Stimulated activated naive CD8-positive, alpha-beta T cell treated with anti-CD3 and anti-CD28 coated beads, Interleukin-15, Interleukin-2, amounts not matched to agents 100 U/mL and 50 U/mL, for 24 hours (primary cell): ENCODE measurements around the gene SMYD5.

ENCODE experiments used
- ATAC-seq: fragments of 150-1000 bp; cut with Tn5 transposase; one replicate; pipeline ENCODE4 v1.10.0; 2021
- DNase-seq: peaks from one replicate; pipeline ENCODE4 v3.0.0; 2021

Gene SMYD5

DNA sequence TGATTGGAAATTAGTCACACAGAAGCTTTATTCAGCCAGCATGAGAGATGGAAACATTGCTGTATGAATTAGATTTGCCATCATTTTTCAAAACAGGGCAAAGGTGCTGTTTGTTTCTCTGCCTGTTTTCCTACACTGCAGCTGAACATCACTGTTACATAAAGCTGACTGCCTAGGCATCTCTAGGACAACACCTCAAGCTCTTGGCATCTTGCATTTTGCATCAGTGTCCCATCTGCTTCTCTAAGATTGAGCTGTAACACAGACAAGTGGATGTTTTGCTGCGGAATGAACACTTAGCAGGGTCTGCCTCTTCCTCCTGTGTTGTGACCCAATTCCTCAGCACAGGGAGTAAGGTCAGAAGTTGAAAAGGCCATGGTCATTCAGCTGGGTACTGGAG lies 24.9 kb downstream of the SMYD5 start:
- ATAC-seq (no peak), DNase-seq (no peak)

DNA sequence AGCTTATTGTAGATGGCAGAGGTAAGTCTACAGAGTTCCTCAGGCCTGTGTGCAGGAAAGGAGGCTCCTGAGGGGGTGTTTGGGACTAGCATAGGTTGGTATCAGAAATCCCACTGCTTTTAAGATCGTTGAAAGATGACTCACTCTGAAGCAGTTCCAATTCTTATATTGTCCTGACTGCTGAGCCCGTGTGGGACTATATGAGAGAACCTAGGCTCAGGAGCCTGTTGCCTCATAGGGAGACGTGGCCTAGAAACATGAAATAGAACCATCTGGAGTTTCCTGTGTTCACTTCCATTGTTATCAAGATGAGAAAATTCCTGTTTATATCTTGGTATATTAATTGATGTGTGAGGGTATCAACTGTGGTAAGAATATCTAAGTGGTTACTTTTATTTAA lies 25.7 kb downstream of the SMYD5 start:
- ATAC-seq, result no peak
- DNase-seq, result no peak

GRCh38 chr2:73243884-73244570 lies 30.0 kb downstream of the SMYD5 start:
- DNase-seq, result no peak

GRCh38 chr2:73244580-73244979 lies 30.5 kb downstream of the SMYD5 start:
- no peak for ATAC-seq
- no peak for DNase-seq

More at GRCh38 chr2:73243884-73244570, 30.0 kb downstream of the SMYD5 start:
- no peak for ATAC-seq

DNA sequence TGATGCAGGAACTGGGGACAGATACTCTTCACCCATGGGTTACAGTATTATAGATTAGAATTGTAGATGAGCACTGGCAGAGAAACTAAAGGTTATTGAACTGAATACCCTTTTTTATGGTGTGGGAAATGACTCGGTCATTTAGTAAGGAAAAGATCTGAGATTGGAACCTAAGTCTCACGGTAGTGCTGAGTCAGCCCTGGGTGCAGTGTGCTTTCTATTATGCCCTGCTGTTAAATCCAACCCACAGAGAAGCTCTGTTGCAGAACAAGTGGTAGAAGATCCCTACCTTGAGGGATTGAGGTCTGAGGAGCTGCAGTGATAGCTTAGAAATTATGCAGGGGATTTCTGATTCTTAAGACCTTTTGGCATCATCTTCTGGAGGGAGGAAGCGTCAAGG lies 32.8 kb downstream of the SMYD5 start:
- no peak for ATAC-seq

GRCh38 chr2:73249636-73250035 lies 35.6 kb downstream of the SMYD5 start:
- DNase-seq (no peak), ATAC-seq (no peak)

More for the DNA sequence above, 32.8 kb downstream of the SMYD5 start:
- no peak for DNase-seq

DNA sequence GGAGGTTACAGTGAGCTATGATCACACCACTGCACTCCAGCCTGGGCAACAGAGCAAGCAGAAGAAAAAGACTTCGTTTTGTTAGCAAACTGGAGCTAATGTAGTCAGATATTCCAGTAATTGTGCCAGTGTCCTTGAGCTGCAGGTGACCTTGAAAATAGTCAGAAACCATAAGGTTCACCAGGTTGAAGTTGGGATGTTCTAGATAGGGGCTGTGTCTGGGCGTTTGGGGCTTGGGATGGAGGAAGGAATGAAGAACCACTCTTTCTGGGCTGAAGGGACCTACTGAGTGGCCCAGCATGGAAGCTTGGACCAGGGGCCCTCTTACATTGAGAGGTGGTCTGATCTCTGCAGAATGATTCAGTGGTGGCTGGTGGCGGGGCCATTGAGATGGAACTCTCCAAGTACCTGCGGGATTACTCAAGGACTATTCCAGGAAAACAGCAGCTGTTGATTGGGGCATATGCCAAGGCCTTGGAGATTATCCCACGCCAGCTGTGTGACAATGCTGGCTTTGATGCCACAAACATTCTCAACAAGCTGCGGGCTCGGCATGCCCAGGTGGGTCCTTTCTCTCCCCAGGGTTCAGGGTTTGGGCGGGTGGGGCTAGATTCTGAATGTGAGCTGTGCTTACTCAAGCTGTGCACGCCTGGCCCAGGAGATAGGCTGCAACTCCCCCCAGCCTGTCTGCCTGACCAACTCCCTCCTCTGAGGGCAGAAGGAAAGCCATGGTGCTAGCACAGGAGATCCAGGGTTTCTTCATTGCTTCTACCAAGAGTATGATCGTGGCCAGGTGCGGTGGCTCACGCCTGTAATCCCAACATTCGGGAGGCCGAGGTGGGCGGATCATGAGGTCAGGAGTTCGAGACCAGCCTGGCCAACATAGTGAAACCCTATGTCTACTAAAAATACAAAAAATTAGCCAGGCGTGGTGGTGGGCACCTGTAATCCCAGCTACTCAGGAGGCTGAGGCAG lies 37.1 kb downstream of the SMYD5 start:
- DNase-seq, result no peak

DNA sequence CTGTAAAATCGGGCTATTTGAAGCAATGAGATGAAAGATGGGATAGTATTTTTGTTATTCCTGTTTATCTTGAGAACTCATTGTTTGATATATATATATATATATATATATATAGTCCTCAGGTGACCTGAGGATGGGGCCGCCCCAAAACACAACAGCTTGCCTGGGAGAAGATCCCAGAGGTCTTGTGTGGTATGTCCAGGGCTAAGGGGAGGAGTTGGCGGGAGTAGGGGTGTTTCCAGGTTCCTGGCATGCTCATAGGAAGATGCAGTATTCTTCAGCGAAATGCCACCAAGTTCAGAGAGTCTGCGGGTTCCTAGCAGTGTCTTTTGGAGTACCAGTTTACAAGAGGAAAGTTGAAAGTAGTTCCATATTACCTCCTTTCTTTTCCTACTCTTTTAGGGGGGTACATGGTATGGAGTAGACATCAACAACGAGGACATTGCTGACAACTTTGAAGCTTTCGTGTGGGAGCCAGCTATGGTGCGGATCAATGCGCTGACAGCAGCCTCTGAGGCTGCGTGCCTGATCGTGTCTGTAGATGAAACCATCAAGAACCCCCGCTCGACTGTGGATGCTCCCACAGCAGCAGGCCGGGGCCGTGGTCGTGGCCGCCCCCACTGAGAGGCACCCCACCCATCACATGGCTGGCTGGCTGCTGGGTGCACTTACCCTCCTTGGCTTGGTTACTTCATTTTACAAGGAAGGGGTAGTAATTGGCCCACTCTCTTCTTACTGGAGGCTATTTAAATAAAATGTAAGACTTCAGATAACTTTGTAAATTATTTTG lies 38.4 kb downstream of the SMYD5 start:
- ATAC-seq, result no peak
- no peak for DNase-seq

More for the DNA sequence above, 37.1 kb downstream of the SMYD5 start:
- ATAC-seq, result no peak

DNA sequence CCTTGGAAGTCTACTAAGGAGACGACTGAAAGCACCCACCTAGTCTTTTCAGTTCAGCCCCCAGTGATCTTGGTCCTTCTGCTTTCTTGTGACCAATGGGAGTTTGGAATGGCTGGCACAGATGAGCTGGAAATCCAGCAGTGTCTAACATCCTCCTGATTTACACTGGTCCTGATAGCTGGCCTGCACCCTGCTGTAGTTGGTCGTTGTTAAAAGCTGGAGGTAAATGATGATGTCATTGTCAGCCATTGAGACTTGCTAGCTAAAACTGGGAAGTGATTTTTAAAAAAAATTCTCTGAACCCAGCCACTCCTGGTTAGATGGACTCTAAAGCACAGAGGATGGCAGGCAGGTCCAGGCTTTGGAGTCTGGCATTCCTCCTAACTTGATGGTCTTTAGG lies 39.4 kb downstream of the SMYD5 start:
- no peak for DNase-seq

GRCh38 chr2:73253901-73254300 lies 39.9 kb downstream of the SMYD5 start:
- ATAC-seq, result peak; percentile 19

More for the DNA sequence above, 39.4 kb downstream of the SMYD5 start:
- ATAC-seq, result no peak

GRCh38 chr2:73254343-73255006 lies 40.4 kb downstream of the SMYD5 start:
- ATAC-seq (no peak), DNase-seq (no peak)

More at GRCh38 chr2:73253901-73254300, 39.9 kb downstream of the SMYD5 start:
- no peak for DNase-seq

DNA sequence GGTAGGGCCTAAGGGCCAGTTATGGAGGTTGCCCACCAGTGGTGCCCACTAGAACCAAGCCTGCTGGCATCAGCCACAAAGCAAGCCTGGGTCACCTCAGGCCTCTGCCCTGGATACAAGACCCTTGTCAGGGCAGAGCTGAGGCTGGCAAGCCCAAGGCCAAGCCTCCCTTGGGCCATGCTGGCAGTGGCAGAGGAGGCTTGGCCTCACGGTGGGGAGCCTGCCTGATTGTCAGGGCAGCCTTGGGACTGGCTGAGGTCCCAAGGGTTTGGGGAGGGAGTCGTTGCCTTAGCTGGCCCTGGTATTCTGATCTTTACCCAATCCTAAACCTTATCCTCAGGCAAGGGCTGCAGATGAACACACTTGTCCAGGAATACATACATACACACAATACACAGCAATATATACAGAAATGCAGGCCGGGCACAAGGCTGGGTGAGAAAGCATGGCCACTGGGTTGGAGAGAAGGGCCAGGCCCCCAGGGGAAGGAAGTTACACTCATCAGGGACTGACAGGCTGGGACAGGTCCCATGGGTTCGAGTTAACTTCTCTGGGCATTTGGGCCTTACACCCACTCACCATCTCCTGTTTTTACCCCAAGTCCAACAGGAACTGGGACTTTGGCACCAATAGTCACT lies 41.1 kb downstream of the SMYD5 start:
- peak; percentile 29 for ATAC-seq
- no peak for DNase-seq

- no peak for ATAC-seq
- no peak for DNase-seq
These were observed 42.0 kb downstream of the SMYD5 start for GRCh38 chr2:73255907-73256617.

DNA sequence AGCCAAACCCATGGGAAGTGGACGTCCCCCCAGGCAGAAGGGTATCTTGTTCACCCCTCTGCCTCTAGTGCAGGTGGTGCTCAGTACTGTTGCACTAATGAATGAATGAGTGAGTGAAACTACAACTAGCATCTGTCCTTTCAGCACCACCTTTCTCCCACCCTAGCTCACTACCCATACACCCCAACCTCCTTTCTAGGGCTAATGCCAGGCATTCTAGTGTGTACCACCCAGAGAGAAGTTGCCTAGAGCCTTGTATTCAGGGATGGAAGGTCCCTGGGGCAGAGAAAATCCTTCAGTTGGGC lies 42.5 kb downstream of the SMYD5 start:
- ATAC-seq (no peak), DNase-seq (no peak)

- DNase-seq, result no peak
- no peak for ATAC-seq
These were observed 43.0 kb downstream of the SMYD5 start for GRCh38 chr2:73257021-73257420.

- ATAC-seq (no peak), DNase-seq (no peak)
These were observed 43.5 kb downstream of the SMYD5 start for GRCh38 chr2:73257425-73258125.

- no peak for DNase-seq
These were observed 44.3 kb downstream of the SMYD5 start for GRCh38 chr2:73258186-73258912.

GRCh38 chr2:73258913-73259215 lies 44.8 kb downstream of the SMYD5 start:
- ATAC-seq (no peak), DNase-seq (no peak)

More at GRCh38 chr2:73258186-73258912, 44.3 kb downstream of the SMYD5 start:
- ATAC-seq, result no peak

GRCh38 chr2:73259276-73259675 lies 45.2 kb downstream of the SMYD5 start:
- ATAC-seq, result no peak

More at GRCh38 chr2:73259276-73259675, 45.2 kb downstream of the SMYD5 start:
- no peak for DNase-seq
